HCT116 (cell line): ENCODE results near the gene SFXN3. TPM values are rescaled to one million over a fixed set of nuclear protein-coding genes. Genes with fewer than 3 reads are reported as not detected.

ENCODE experiments used
- ATAC-seq: fragments of 200-7000 bp; cut with Tn5 transposase; 2 replicates; pipeline ENCODE4 v1.9.1; 2020; ENCODE audit warnings: mild to moderate bottlenecking, moderate library complexity
- BruUV-seq: library from RNA; stranded (reverse); fragments of 400-500 nt; replicated peaks from 2 replicates; lab custom pipeline; 2021; lab: Mats Ljungman, UMichigan
- CTCF ChIA-PET: fragments of 300-600 bp; sonication (Branson Sonifier 250); formaldehyde crosslinking; loops from one replicate; lab custom pipeline; 2021; ENCODE audit warnings: antibody characterized with exemption; lab: Charles Lee
- POLR2A ChIA-PET: fragments of 300-600, 350-600 bp; sonication (Branson Sonifier 250); formaldehyde crosslinking; loops from one replicate; lab custom pipeline; 2021; ENCODE audit warnings: antibody characterized with exemption; lab: Charles Lee
- RAD21 ChIA-PET, 2 experiments: fragments of 300-600 bp; sonication (Branson Sonifier 250); formaldehyde crosslinking; loops; one replicate each; lab custom pipeline; 2023; ENCODE audit warnings: low total read pairs in 2 of 2; ENCODE audit not compliant: uncharacterized antibody in 2 of 2, unreplicated experiment in 2 of 2, low non-redundant PET in 1 of 2; lab: Charles Lee
- DNase-seq: peaks from one replicate; pipeline ENCODE4 v3.0.0-alpha.2; 2010; ENCODE audit warnings: low read depth, low spot score
- H2AFZ ChIP-seq: fragments of 200-600 bp; shearing (Covaris generic), sonication (generic); 2 replicates; pipeline ENCODE4 v1.6.1; 2017; ENCODE audit warnings: low read depth, mixed run types, mixed read lengths, antibody characterized with exemption, low read length; ENCODE audit not compliant: poor library complexity, severe bottlenecking
- H3K27ac ChIP-seq: 2 replicates; pipeline ENCODE4 v1.5.1; 2012; ENCODE audit warnings: low read depth, low read length
- H3K27me3 ChIP-seq: fragments of 200-600 bp; sonication (generic); 2 replicates; pipeline ENCODE4 v1.6.1; 2016; ENCODE audit warnings: mixed run types, low read length, mixed read lengths; ENCODE audit not compliant: insufficient read depth
- H3K36me3 ChIP-seq, 2 experiments: fragments of 200-500 bp in 1 of 2; fragments of 200-600 bp in 1 of 2; sonication (Bioruptor generic) in 1 of 2; sonication (generic) in 1 of 2; 2 replicates each; pipeline versions ENCODE4 v1.5.1 to v1.6.1; 2014 to 2016; ENCODE audit warnings: low read length in 2 of 2, inconsistent platforms in 1 of 2, mixed read lengths in 1 of 2, mixed run types in 1 of 2; ENCODE audit not compliant: insufficient read depth in 2 of 2, control insufficient read depth in 1 of 2
- H3K4me1 ChIP-seq, 2 experiments: fragments of 200-600 bp in 1 of 2; sonication (generic) in 1 of 2; 2 replicates each; pipeline versions ENCODE4 v1.5.1 to v1.6.1; 2012 to 2017; ENCODE audit warnings: low read length in 2 of 2, inconsistent platforms in 1 of 2, mild to moderate bottlenecking in 1 of 2, mixed read lengths in 1 of 2, mixed run types in 1 of 2, moderate library complexity in 1 of 2; ENCODE audit not compliant: insufficient read depth in 2 of 2, control insufficient read depth in 1 of 2
- H3K4me2 ChIP-seq: fragments of 200-600 bp; sonication (generic); 2 replicates; pipeline ENCODE4 v1.6.1; 2017; ENCODE audit warnings: mixed run types, low read length, mixed read lengths
- H3K4me3 ChIP-seq, 2 experiments: fragments of 200-600 bp in 1 of 2; sonication (generic) in 1 of 2; replicated peaks in 1 of 2; 2 replicates each; pipeline ENCODE4 v1.5.1; 2011 to 2016; ENCODE audit warnings: low read length in 2 of 2, control low read depth in 1 of 2, low read depth in 1 of 2, mild to moderate bottlenecking in 1 of 2, mixed read lengths in 1 of 2, mixed run types in 1 of 2
- H3K79me2 ChIP-seq: fragments of 200-600 bp; sonication (generic); 2 replicates; pipeline ENCODE4 v1.6.1; 2017; ENCODE audit warnings: mild to moderate bottlenecking, mixed run types, low read length, moderate library complexity, mixed read lengths; ENCODE audit not compliant: insufficient read depth
- H3K9ac ChIP-seq: fragments of 200-600 bp; sonication (generic); 2 replicates; pipeline ENCODE4 v1.6.1; 2016; ENCODE audit warnings: low read length, mixed read lengths
- H3K9me2 ChIP-seq: fragments of 200-600 bp; sonication (generic), shearing (Covaris generic); 2 replicates; pipeline ENCODE4 v1.6.1; 2017; ENCODE audit warnings: mixed run types, mild to moderate bottlenecking, moderate library complexity; ENCODE audit not compliant: insufficient read depth
- H3K9me3 ChIP-seq, 2 experiments: fragments of 200-500 bp in 1 of 2; fragments of 200-600 bp in 1 of 2; sonication (Bioruptor generic) in 1 of 2; sonication (generic) in 1 of 2; 2 replicates each; pipeline ENCODE4 v1.6.1; 2014 to 2017; ENCODE audit warnings: low read length in 2 of 2, mixed read lengths in 2 of 2, inconsistent platforms in 1 of 2, low read depth in 1 of 2, mild to moderate bottlenecking in 1 of 2, mixed run types in 1 of 2, moderate library complexity in 1 of 2; ENCODE audit not compliant: control insufficient read depth in 1 of 2, insufficient read depth in 1 of 2
- H4K20me1 ChIP-seq: fragments of 200-600 bp; sonication (generic), shearing (Covaris generic); 2 replicates; pipeline ENCODE4 v1.6.1; 2017; ENCODE audit warnings: mixed run types, mild to moderate bottlenecking, moderate library complexity; ENCODE audit not compliant: insufficient read depth
- CEBPB ChIP-seq: IDR thresholded peaks from 2 replicates; pipeline ENCODE4 v1.6.1; 2012; ENCODE audit warnings: low read depth
- CTCF ChIP-seq, 3 experiments: fragments of 200-600 bp in 1 of 3; sonication (generic) in 1 of 3; IDR thresholded peaks in 2 of 3; conservative IDR thresholded peaks in 1 of 3; 2 replicates each; pipeline ENCODE4 v1.5.1; 2012 to 2017; ENCODE audit warnings: low read depth in 2 of 3, low read length in 2 of 3, antibody characterized with exemption in 1 of 3, borderline replicate concordance in 1 of 3, control low read depth in 1 of 3, mild to moderate bottlenecking in 1 of 3, mixed read lengths in 1 of 3, mixed run types in 1 of 3, moderate library complexity in 1 of 3; ENCODE audit not compliant: insufficient read depth in 1 of 3
- EGR1 ChIP-seq: IDR thresholded peaks from 2 replicates; pipeline ENCODE4 v1.6.1; 2012; ENCODE audit warnings: low read depth
- POLR2A ChIP-seq: IDR thresholded peaks from 2 replicates; pipeline ENCODE4 v1.7.0; 2011; ENCODE audit warnings: borderline replicate concordance; ENCODE audit not compliant: insufficient read depth, insufficient read length; ENCODE audit errors: extremely low read depth
- POLR2AphosphoS5 ChIP-seq: IDR thresholded peaks from 2 replicates; pipeline ENCODE4 v1.6.1; 2011; ENCODE audit warnings: mild to moderate bottlenecking, low read depth, low read length, moderate library complexity
- RAD21 ChIP-seq: IDR thresholded peaks from 2 replicates; pipeline ENCODE4 v1.6.1; 2012; ENCODE audit warnings: low read depth, mild to moderate bottlenecking
- SIN3A ChIP-seq: IDR thresholded peaks from 2 replicates; pipeline ENCODE4 v1.6.1; 2012; ENCODE audit warnings: low read depth
- SP1 ChIP-seq: IDR thresholded peaks from 2 replicates; pipeline ENCODE4 v1.6.1; 2012; ENCODE audit warnings: low read depth
- YY1 ChIP-seq: IDR thresholded peaks from 2 replicates; pipeline ENCODE4 v1.6.1; 2011; ENCODE audit warnings: low read length, low read depth, moderate library complexity, mild to moderate bottlenecking; ENCODE audit not compliant: insufficient replicate concordance; ENCODE audit errors: extremely low read depth
- ZBTB33 ChIP-seq: IDR thresholded peaks from 2 replicates; pipeline ENCODE4 v1.6.1; 2011; ENCODE audit warnings: mild to moderate bottlenecking, low read length, moderate library complexity; ENCODE audit not compliant: insufficient replicate concordance; ENCODE audit errors: extremely low read depth
- intact Hi-C: fragments of 100-400 bp; cut with micrococcal nuclease; formaldehyde crosslinking; loops from 2 replicates; pipeline ENCODE4 v1.10.0; 2022
- total RNA-seq: library from RNA; stranded (reverse); gene quantifications from one replicate; pipeline ENCODE4 v1.2.1, GENCODE V29; 2021; ENCODE audit not compliant: unreplicated experiment

Gene SFXN3
- total RNA-seq, 1 experiment from 2014 or later = 52.5 TPM

- CTCF ChIA-PET = interaction anchor here (0.8 to 8.3 kb wide), 14 partner anchors 8 to 147 kb away, joined by 3 to 91 read pairs (median 7); partner anchors contain the start of genes PDZD7 and SFXN3
- no peak for DNase-seq
- Histone ChIP-seq H3K27ac (peak overlapping the region; percentile 93), H3K36me3 (no peaks in the 10 kb centered on the region), H3K4me1 (peaks cover 43 to 84% of the 10 kb centered on the region in 2 experiments), H3K9ac (peak overlapping the region; percentile 79), H3K4me3 (peak overlapping the region; percentile 66 to 71), H4K20me1 (no peaks in the 10 kb centered on the region), H3K79me2 (no peaks in the 10 kb centered on the region; the same call in 1 of the 2 replicates), H3K9me2 (no peaks in the 10 kb centered on the region), H3K9me3 (no peaks in the 10 kb centered on the region), H3K27me3 (no peaks in the 10 kb centered on the region), H3K4me2 (peak overlapping the region; percentile 96), H2AFZ (peak overlapping the region; percentile 33)
- peak; percentile 1; the same call in 1 of the 2 replicates for ATAC-seq
- POLR2A ChIA-PET = interaction anchor here (0.9 to 1.4 kb wide), 7 partner anchors 8 to 75 kb away, joined by 3 to 9 read pairs (median 6); no protein-coding TSS in a partner anchor
- no TSS peak for BruUV-seq
- TF ChIP-seq POLR2A (peak; percentile 3), CEBPB (no peak), SIN3A (no peak), RAD21 (no peak)
- RAD21 ChIA-PET = interaction anchor here (0.6 to 2.1 kb wide), 12 partner anchors 15 to 75 kb away, joined by 3 to 8 read pairs (median 6); no protein-coding TSS in a partner anchor
- intact Hi-C loops = loop anchor here (1.0 to 10.0 kb wide), 3 partner anchors 26 to 508 kb away; no protein-coding TSS in a partner anchor
These were observed 35.9 kb downstream of the SFXN3 start for GRCh38 chr10:101066896-101067355.

- Histone ChIP-seq H3K4me2 (peak overlapping the region; percentile 96), H3K9me2 (no peaks in the 10 kb centered on the region), H4K20me1 (no peaks in the 10 kb centered on the region), H3K79me2 (no peaks in the 10 kb centered on the region), H3K27ac (peak overlapping the region; percentile 93), H3K9me3 (no peaks in the 10 kb centered on the region), H3K36me3 (no peaks in the 10 kb centered on the region), H3K9ac (peak overlapping the region; percentile 79), H2AFZ (peak overlapping the region; percentile 33), H3K4me3 (peak overlapping the region; percentile 66 to 71), H3K27me3 (no peaks in the 10 kb centered on the region), H3K4me1 (peaks cover 37 to 79% of the 10 kb centered on the region in 2 experiments)
- ChIA-PET CTCF (interaction anchor here (0.6 to 8.3 kb wide), 11 partner anchors 9 to 146 kb away, joined by 3 to 91 read pairs (median 12); partner anchors contain the start of genes PDZD7 and SFXN3), RAD21 (interaction anchor here (0.6 to 2.1 kb wide), 9 partner anchors 16 to 75 kb away, joined by 3 to 8 read pairs (median 6); no protein-coding TSS in a partner anchor), POLR2A (interaction anchor here (1.1 to 1.4 kb wide), 4 partner anchors 9 to 74 kb away, joined by 3 to 9 read pairs (median 3); no protein-coding TSS in a partner anchor)
- intact Hi-C loops = loop anchor here (1.0 to 10.0 kb wide), 3 partner anchors 7 to 507 kb away; no protein-coding TSS in a partner anchor
- DNase-seq (peak; percentile 91), ATAC-seq (peak; percentile 39)
- peak in 2 of 3 experiments; percentile 89 to 94; a peak in 4 of 6 replicates for TF ChIP-seq CTCF (IDR thresholded peaks at IDR 0.05 in 2 of 3, conservative IDR thresholded peaks at IDR 0.05 in 1 of 3; ENCODE audit: borderline replicate concordance in 1 of 3, insufficient read depth in 1 of 3, low read depth in 2 of 3, low read length in 2 of 3)
- no peak for TF ChIP-seq EGR1
- TF ChIP-seq POLR2AphosphoS5 = peak; percentile 64; the same call in 1 of the 2 replicates
- peak; percentile 73 for TF ChIP-seq ZBTB33
- TF ChIP-seq YY1 = peak; percentile 34
- no peak for TF ChIP-seq SP1
- no TSS peak for BruUV-seq
These were observed 36.5 kb downstream of the SFXN3 start for GRCh38 chr10:101067356-101068083.
